Activated CD4-positive, alpha-beta T cell treated with anti-CD3 and anti-CD28 coated beads, Interleukin-2, Interleukin-6, amounts not matched to agents 100 ng/mL and 50 ng/mL, durations not matched to agents 16 hours and 8 hours (primary cell): ENCODE results near the gene AGAP3.

ENCODE experiments used
- DNase-seq: peaks from one replicate; pipeline ENCODE4 v3.0.0-alpha.2; 2020

Gene AGAP3

GRCh38 chr7:151168787-151169162 lies 82.5 kb downstream of the AGAP3 start:
- DNase-seq: no peak

- DNase-seq: peak; percentile 85
Measured at GRCh38 chr7:151172273-151173141, 86.2 kb downstream of the AGAP3 start.

- no peak for DNase-seq
Measured at GRCh38 chr7:151173386-151174245, 87.3 kb downstream of the AGAP3 start.

GRCh38 chr7:151174246-151175046 lies 88.2 kb downstream of the AGAP3 start:
- peak; percentile 20 for DNase-seq

- no peak for DNase-seq
Measured at GRCh38 chr7:151175047-151175792, 88.9 kb downstream of the AGAP3 start.

- no peak for DNase-seq
Measured at GRCh38 chr7:151175793-151176311, 89.6 kb downstream of the AGAP3 start.

- DNase-seq: no peak
Measured at GRCh38 chr7:151176401-151176800, 90.1 kb downstream of the AGAP3 start.

- no peak for DNase-seq
Measured at GRCh38 chr7:151177310-151177709, 91.0 kb downstream of the AGAP3 start.

GRCh38 chr7:151178236-151178635 lies 92.0 kb downstream of the AGAP3 start:
- DNase-seq: no peak

GRCh38 chr7:151178831-151179230 lies 92.6 kb downstream of the AGAP3 start:
- DNase-seq: no peak

GRCh38 chr7:151179287-151179860 lies 93.1 kb downstream of the AGAP3 start:
- no peak for DNase-seq

- DNase-seq: no peak
Measured at GRCh38 chr7:151179946-151180345, 93.7 kb downstream of the AGAP3 start.

- no peak for DNase-seq
Measured at GRCh38 chr7:151181011-151181431, 94.7 kb downstream of the AGAP3 start.

GRCh38 chr7:151185762-151186639 lies 99.7 kb downstream of the AGAP3 start:
- DNase-seq: no peak

- DNase-seq: no peak
Measured at GRCh38 chr7:151186640-151187408, 100.5 kb downstream of the AGAP3 start, which contains the start of gene ASB10. ASB10 (minus strand) TSS chr7:151187250; CDS start chr7:151187130, 120 bp downstream.

- DNase-seq: no peak
Measured at GRCh38 chr7:151187409-151188251, 101.4 kb downstream of the AGAP3 start.

GRCh38 chr7:151188252-151188542 lies 101.9 kb downstream of the AGAP3 start:
- DNase-seq: no peak

- no peak for DNase-seq
Measured at GRCh38 chr7:151189038-151189437, 102.8 kb downstream of the AGAP3 start.

- no peak for DNase-seq
Measured at GRCh38 chr7:151191544-151191943, 105.3 kb downstream of the AGAP3 start.
